GM19455 (cell line): ENCODE results near the gene SYCE1.
"Not testable (repeated sequence)": the region's sequence is repeated elsewhere in the genome, so short reads cannot be mapped to it uniquely, and the experiment has no call there.

ENCODE experiments used
- ATAC-seq: cut with Tn5 transposase; IDR thresholded peaks from one replicate; pipeline ENCODE4 v1.9.1; 2021; ENCODE audit not compliant: unreplicated experiment

SYCE1 gene

DNA sequence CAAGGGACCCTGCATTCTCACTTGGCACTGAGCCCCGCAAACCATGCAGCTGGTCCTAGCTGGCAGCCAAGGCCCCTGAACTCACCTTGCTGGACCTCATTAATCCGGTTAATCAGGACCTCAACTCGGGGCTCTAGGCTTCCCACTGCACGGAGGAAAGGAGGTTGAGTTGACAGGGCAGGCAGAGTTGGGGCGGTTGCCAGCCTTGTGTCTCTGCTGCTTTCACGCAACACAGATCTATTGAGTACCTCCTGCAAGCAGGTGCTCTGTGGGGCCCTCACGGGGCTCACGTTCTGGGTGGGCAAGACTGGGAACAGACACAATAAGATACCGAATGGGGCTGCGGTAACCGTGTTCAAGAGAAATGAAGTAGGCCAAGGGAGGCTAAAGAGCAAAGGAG, 6.2 kb downstream of the SYCE1 start:
- ATAC-seq = no peak

GRCh38 chr10:133557381-133557780, 8.0 kb downstream of the SYCE1 start:
- ATAC-seq = no peak

- ATAC-seq = no peak
Measured at GRCh38 chr10:133555521-133555920, 9.9 kb downstream of the SYCE1 start.

DNA sequence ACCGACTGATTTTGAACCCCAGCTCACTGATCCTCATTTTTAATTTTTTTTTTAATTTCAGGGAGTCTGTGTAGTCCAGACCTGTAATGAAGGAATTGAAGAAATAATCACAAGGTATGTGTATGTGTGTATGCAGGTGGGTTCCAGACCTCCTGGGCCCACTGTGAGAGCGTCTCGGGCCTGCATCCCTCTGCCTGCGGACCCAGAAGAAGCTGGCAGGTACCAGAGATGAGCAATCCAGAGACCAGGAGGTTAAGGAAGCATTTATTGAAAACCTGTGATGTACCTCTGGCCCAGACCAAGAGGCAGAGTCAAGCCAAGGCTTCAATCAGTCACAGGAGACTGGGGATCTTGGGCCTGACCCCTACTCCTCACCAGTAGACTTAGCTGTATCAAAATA, 10.8 kb downstream of the SYCE1 start:
- no peak for ATAC-seq

- ATAC-seq = no peak
Measured at GRCh38 chr10:133544506-133544905, 20.9 kb downstream of the SYCE1 start.

GRCh38 chr10:133541441-133541975, 23.9 kb downstream of the SYCE1 start:
- ATAC-seq = not testable (repeated sequence)

DNA sequence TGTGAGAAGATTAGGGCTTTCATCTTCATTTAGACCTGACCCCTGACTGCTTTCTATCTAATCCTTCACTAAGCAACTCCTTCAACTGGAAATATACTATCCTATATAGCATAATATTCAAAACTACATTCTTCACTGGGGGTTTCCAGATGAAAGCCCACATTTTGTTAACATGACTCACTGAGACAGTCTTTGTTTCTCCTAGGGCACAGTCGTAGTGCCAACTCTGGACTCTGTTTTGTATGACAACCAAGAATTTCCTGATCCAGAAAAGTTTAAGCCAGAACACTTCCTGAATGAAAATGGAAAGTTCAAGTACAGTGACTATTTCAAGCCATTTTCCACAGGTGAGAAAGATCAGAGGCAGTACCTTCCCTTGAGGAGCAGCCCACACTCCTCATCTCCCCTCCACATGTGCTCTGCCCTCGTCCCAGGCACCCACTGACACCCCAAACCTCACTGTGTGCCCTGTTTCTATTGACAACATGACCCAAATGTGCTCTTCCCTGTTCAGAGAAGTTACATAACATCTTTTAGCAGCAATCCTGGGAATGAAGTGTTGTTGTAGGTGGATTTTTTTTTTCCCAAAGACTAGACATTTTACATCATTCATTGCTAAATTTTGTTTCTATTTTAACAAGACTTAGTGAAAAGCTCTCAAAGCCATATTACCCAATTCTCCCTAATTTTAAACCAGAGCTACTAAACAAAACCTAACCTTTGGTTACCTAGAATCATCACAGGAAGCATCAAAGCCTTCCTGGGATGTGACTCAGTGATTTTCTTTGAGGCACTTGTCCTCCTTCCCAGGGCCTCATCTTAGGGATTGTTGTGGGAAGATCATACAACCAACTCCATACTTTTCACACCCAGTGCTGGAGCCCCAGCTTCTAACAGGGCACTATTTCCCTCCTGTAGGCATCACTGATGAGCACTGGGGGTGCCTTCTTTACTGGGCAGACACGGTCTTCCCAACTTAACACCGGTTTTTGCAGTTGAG, 27.5 kb downstream of the SYCE1 start:
- no peak for ATAC-seq

DNA sequence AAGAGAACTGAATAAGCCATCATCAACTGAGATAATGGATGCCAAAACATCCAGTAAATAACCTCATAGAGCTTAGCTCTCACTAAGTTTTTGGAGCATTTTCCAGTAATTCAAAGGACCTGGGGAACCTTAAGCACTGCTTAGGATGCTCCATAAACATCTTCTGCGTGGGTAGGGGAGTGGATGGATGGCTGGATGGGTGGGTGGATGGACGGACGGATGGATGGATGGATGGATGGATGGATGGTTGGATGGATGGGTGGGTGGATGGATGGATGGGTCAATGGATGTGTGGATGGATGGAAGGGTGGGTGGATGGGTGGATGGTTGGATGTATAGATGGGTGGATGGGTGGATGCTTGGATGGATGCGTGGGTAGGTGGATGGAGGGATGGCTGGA, 29.2 kb downstream of the SYCE1 start:
- ATAC-seq = no peak

DNA sequence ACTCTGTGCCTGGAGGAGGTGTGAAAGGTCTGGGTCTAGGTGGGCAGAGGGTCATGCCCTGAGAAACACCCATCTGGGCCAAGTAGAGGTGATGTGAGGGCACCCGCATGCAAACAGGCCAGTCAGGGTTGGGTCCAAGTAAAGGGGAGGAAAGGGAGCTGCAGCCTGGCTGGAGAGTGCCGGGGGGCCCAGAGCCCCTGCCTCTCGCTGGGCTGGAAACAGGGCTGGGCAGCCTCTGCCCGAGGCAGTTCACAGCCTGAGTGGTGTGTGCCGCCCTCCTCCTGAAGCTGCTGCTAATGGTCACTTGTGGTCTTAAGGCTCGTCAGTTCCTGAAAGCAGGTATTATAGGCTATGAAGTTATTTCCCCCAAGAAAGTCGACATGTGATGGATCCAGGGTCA, 31.0 kb downstream of the SYCE1 start:
- no peak for ATAC-seq

DNA sequence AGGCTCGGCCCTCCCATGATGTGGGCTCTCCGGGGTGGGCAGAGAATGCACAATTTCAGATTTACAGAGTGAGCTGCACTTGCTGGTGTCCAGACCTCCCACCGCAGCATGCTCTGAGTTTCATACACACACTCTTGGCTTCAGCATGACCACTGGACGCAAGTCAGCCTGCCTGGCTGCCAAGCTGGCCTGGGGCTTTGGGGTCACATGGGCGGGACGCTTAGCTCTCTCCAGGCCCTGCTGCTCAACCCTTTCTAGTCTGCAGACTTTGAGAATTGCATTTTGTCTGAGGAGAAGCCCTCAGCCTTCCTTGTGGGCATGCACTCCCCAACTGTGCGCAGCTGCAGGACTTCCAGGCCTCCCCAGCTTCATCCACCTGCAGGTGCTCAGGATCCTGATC, 32.5 kb downstream of the SYCE1 start:
- ATAC-seq = no peak

DNA sequence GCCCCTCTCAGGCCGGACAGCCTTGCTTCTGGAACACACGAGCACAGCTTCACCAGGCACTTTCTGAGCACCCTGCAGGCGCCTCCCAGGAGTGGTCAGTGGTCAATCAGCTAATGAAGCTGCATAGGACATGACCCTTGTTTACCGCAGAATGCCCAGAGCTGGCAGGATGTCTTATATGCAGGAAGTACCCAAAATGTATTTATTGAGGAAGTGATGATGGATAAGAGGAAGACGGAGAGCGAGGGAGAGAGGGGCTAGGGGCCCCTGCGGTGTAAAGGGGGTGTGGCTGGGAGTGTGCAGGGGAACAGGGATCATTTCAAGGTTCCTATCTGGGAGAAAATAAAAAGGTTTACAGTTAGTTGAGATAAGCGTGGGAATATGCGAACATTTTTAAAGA, 34.9 kb downstream of the SYCE1 start:
- no peak for ATAC-seq

DNA sequence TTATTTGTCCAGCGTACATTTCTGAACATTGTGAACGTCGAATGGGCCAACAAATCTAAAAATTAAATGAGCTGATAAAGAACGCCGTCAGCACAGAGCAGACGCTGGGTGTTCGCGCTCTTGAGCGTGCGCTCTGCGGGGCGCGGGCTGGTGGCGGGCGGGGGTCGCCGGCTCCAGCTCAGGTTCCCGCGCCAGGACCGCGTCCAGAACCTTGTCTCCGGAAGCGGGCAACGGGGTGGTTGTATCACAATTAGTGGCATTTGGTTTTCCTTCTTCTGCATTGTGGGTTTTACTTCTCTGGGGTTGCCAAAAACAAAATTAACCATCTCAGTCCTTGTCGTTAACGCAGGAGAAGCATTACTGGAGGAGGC, 35.8 kb downstream of the SYCE1 start:
- no peak for ATAC-seq

GRCh38 chr10:133528845-133529575, 36.4 kb downstream of the SYCE1 start:
- ATAC-seq = no peak

GRCh38 chr10:133528296-133528844, 37.0 kb downstream of the SYCE1 start:
- no peak for ATAC-seq

DNA sequence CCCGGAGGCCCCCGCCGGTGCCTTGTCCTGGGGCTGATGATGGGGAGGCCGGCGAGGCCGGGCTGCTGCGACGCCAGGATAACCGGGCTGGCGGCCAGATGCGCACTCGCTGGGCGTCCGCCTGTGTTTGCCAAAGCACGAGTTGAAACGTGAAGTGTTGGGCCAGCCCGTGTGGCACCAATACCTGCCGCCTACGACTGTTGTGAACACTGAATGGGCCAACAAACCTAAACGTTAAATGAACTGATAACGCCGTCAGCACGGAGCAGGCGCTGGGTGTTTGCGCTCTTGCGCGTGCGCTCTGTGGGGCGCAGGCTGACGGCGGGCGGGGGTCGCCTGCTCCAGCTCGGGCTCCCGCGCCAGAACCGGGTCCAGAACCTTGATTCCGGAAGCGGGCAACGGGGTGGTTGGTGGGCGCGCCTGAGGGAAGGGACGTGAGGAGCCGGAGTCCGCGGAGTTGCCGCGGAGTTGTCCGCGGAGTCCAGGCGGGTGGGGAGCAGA, 37.6 kb downstream of the SYCE1 start:
- ATAC-seq = no peak

GRCh38 chr10:133526957-133527588, 38.3 kb downstream of the SYCE1 start, which contains the start of gene CYP2E1:
TSS of gene CYP2E1 (plus strand) at chr10:133527363. CDS start at chr10:133527396, 33 bp downstream.
- ATAC-seq = no peak

DNA sequence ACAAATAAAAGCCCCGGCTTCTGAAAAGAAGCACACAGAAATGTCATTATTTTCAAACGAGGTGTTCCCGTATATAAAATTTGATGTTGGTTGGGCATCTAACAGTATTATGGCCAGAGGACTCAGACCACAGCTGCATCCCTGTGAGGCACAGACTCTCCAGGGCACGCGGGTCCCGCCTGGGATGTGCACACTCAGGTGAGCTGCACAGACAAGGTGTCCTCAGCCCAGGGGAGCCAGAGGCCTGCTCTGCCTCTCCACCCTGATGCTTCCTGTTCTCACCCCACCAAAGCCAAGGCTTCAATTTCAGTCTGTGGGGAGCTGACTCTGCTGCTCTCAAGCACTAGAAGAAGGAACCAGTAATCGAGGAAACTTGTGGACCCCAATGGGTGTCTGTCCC, 39.9 kb downstream of the SYCE1 start:
- ATAC-seq = no peak

- no peak for ATAC-seq
Measured at GRCh38 chr10:133523631-133524203, 41.7 kb downstream of the SYCE1 start.

DNA sequence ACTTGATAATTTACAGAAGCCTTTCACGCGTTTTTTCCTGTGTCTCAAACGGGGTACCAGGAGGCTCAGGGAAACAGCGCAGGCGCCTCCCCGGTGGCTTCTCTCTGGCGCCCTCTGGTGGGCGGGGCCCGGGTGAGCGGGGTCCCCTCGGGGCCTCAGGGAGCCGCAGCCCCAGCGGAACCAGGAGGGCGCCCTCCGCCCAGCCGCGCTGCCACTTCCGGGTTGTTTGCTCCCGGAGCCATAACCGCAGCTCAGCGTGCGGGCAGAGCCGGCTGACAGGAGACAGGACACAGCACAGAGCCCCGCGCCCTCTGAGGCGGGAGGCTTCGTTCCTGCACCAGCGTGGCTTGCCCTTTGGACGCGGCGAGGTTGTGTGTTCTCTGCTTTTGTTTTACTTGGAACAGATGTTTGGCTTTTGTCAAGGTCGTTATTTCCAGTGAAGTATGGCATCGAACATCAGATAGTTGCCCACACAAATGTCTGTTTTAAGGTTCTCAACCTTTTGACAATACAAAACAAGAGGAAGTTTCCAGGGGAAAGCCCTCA, 45.1 kb downstream of the SYCE1 start:
- peak; percentile 89 for ATAC-seq

GRCh38 chr10:133518517-133518916, 46.9 kb downstream of the SYCE1 start:
- ATAC-seq = not testable (repeated sequence)
